Esophagus squamous epithelium (tissue), 4 donors: ENCODE measurements around the gene SPECC1L.

Experiments
- CTCF ChIP-seq, 6 experiments: fragments of 450-650 bp in 4 of 6; fragments of 200-600 bp in 2 of 6; sonication (generic) in 2 of 6; IDR thresholded peaks; one replicate each; pipeline ENCODE4 v1.5.1; 2016 to 2019; ENCODE audit warnings: antibody characterized with exemption in 6 of 6, mild to moderate bottlenecking in 4 of 6, moderate library complexity in 4 of 6
- POLR2A ChIP-seq, 4 donors: fragments of 450-650 bp; IDR thresholded peaks; one replicate each; pipeline ENCODE4 v1.6.1; 2017; ENCODE audit warnings: antibody characterized with exemption in 4 of 4, mild to moderate bottlenecking in 4 of 4, moderate library complexity in 3 of 4

GRCh38 chr22:24247011-24247507 is 23.6 kb upstream of the SPECC1L start:
- TF ChIP-seq CTCF (IDR thresholded peaks at IDR 0.05) (no peak), POLR2A (IDR thresholded peaks at IDR 0.05) (no peak)
